Muscle of leg (tissue), 11 donors: ENCODE measurements around the gene PCNT. TPM values are rescaled to one million over a fixed set of nuclear protein-coding genes. Genes with fewer than 3 reads are reported as not detected.

ENCODE experiments used
- DNase-seq: peaks from one replicate; pipeline ENCODE4 v3.0.0; 2013
- H3K27ac ChIP-seq: one replicate; pipeline ENCODE4 v1.5.1; 2013; ENCODE audit warnings: mild to moderate bottlenecking, low read length, control low read depth
- H3K27me3 ChIP-seq: one replicate; pipeline ENCODE4 v1.6.1; 2013; ENCODE audit warnings: low read length; ENCODE audit not compliant: control insufficient read depth, insufficient read depth
- H3K36me3 ChIP-seq: one replicate; pipeline ENCODE4 v1.6.1; 2013; ENCODE audit warnings: low read length; ENCODE audit not compliant: control insufficient read depth, insufficient read depth
- H3K4me1 ChIP-seq: one replicate; pipeline ENCODE4 v1.6.1; 2013; ENCODE audit warnings: low read length; ENCODE audit not compliant: control insufficient read depth, insufficient read depth
- H3K4me3 ChIP-seq: one replicate; pipeline ENCODE4 v1.5.1; 2013; ENCODE audit warnings: low read length, control low read depth
- H3K9me3 ChIP-seq: replicated peaks from 2 replicates; pipeline ENCODE4 v1.6.1; 2013; ENCODE audit warnings: low read depth, low read length; ENCODE audit not compliant: control insufficient read depth
- WGBS: methylation state at CpG from one replicate; pipeline ENCODE4 v1.1.5; 2013; ENCODE audit warnings: missing lambda C conversion rate; ENCODE audit not compliant: insufficient coverage; 5-methylcytosine and 5-hydroxymethylcytosine counted together
- polyA plus RNA-seq, 8 donors: library from polyadenylated mRNA; unstranded; fragments of 120-200 nt; gene quantifications; one replicate each; pipeline versions ENCODE4 v1.2.1 to v1.2.3, GENCODE V29; 2013; ENCODE audit warnings: inconsistent platforms in 1 of 8, low replicate concordance in 1 of 8; ENCODE audit not compliant: insufficient read length in 8 of 8, insufficient read depth in 1 of 8
- total RNA-seq: library from RNA; stranded (reverse); fragments of 120-200 nt; gene quantifications from one replicate; pipeline ENCODE4 v1.2.4, GENCODE V29; 2013

The PCNT gene
- total and polyA plus RNA-seq, 9 donors: 28.3 to 57.7 (median 47.3) TPM

GRCh38 chr21:46287541-46287940, 36.4 kb upstream of the PCNT start:
- WGBS: no CpG with 5 or more reads among the region's 10 CpGs
- Histone ChIP-seq H3K27me3 (no peaks in the 10 kb centered on the region), H3K27ac (no peak overlapping the region)

DNA sequence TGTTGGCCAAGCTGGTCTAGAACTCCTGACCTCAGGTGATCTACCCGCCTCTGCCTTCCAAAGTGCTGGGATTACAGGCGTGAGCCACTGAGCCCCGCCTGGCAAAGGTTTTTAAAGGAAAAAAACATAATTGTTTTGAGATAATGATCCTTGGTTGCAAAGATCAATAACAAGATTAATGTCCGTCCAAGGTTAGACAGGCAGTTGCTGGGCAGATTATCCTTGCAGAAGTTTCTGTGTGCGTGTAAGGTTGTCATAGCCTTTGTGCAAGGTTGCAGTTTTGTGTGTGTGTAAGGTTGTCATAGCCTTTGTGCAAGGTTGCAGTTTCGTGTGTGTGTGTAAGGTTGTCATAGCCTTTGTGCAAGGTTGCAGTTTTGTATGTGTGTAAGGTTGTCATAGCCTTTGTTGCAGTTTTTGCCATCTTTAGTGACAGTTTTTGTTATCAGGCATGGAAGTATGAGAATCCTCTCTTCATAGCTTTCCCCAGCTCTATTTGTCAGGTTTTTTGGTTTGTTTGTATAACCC, 34.2 kb upstream of the PCNT start:
- Histone ChIP-seq H3K4me1 (peaks cover 12% of the 10 kb centered on the region), H3K36me3 (peaks cover 19% of the 10 kb centered on the region), H3K9me3 (no peaks in the 10 kb centered on the region), H3K27me3 (no peaks in the 10 kb centered on the region), H3K4me3 (no peak overlapping the region), H3K27ac (no peak overlapping the region)
- no peak for DNase-seq
- 75% methylated on average over 6 of the region's 6 CpGs for WGBS

More at GRCh38 chr21:46287541-46287940, 36.4 kb upstream of the PCNT start:
- no peaks in the 10 kb centered on the region for H3K9me3 ChIP-seq
- no peak overlapping the region for H3K4me3 ChIP-seq
- H3K36me3 ChIP-seq: peaks cover 39% of the 10 kb centered on the region
- H3K4me1 ChIP-seq: peaks cover 24% of the 10 kb centered on the region
- DNase-seq: no peak

DNA sequence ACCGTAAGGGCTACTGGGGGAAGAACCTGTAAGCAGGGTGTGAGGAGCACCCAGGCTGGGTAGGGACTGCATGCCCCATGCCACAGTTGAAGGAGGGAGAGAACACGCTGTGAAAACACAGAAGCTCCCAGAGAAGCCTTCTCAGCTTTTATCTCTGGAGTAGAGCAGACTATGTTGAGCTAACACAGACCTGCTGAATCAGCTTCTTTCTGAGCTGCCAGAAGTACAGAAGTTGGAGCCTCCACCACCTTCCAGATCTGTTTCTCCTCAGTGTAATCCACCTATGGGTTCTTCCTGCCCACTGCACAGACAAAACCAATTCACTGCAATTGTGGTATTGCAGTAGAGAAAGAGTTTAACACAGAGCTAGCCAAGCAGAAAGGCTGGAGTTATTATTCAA, 32.4 kb upstream of the PCNT start:
- H3K9me3 ChIP-seq: no peaks in the 10 kb centered on the region
- H3K27me3 ChIP-seq: no peaks in the 10 kb centered on the region
- DNase-seq: no peak
- H3K4me3 ChIP-seq: no peak overlapping the region
- 94% methylated on average over 2 of the region's 2 CpGs for WGBS
- peaks cover 15% of the 10 kb centered on the region for H3K36me3 ChIP-seq
- H3K27ac ChIP-seq: no peak overlapping the region
- peaks cover 23% of the 10 kb centered on the region for H3K4me1 ChIP-seq

DNA sequence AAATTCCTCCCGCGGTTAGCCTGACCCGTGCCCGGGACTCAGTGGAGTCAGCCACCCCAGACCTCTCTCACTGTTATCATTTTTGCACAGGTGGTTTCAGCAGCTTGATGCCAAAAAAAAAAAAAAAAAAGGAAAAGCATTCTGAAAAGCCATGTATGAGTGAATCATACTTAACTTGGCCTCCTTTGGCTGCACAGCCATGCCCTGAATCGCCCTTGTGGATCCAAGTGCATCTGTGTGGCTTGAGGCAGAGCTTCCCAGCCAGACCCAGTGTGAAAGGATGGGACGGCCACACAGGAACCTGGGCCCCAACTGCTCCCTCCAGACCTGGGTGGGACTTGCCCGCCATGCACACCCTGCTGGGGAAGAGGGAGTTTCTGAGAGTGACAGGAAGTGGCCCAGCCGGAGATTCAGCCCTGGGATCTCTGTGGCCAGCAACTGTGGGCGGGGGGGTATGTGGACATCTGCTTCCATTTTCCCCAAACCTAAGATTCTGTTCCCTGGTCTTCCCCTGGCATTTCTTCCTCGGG, 29.2 kb upstream of the PCNT start:
- H3K27me3 ChIP-seq: no peaks in the 10 kb centered on the region
- WGBS: 31% methylated on average over 2 of the region's 10 CpGs
- no peaks in the 10 kb centered on the region for H3K9me3 ChIP-seq
- H3K4me1 ChIP-seq: peaks cover 30% of the 10 kb centered on the region
- H3K4me3 ChIP-seq: no peak overlapping the region
- DNase-seq: peak; percentile 29
- peaks cover 18% of the 10 kb centered on the region for H3K36me3 ChIP-seq
- peak overlapping the region; percentile 20 for H3K27ac ChIP-seq

DNA sequence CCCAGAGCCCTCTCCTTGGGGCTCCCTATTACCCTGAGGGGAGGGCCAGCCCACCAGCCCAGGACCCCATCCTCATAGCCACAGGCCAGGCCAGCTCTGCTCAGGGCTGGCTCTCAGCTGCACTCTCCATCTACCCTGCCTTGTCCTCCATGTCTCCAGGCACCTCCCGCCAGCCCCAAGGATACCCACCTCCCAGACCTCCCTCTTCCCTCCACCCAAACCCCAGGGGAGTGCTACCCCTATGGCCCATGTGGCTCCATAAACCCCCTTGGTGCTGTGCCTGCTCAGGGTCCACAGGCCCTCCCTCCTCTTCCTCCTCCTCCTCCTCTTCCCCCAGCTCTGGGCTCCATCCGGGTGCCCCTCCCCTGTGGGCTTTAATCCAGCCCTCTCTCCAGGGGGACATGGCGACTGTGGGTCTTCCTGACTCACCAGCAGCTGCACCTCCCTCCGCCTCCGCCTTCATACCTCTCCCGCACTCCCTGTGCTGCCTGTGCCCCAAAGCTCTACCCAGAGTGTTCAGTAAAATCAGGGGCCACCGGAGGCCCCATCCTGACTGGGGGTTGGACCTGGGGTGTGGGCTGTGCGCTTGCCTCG, 28.7 kb upstream of the PCNT start:
- DNase-seq: peak; percentile 61
- H3K4me3 ChIP-seq: no peak overlapping the region
- peak overlapping the region; percentile 20 for H3K27ac ChIP-seq
- WGBS: 47% methylated on average over 4 of the region's 9 CpGs
- no peaks in the 10 kb centered on the region for H3K9me3 ChIP-seq
- H3K27me3 ChIP-seq: no peaks in the 10 kb centered on the region
- peaks cover 30% of the 10 kb centered on the region for H3K4me1 ChIP-seq
- H3K36me3 ChIP-seq: peaks cover 17% of the 10 kb centered on the region

- DNase-seq: peak; percentile 97
- peak overlapping the region; percentile 89 for H3K27ac ChIP-seq
- H3K4me3 ChIP-seq: no peak overlapping the region
- WGBS: 29% methylated on average over 26 of the region's 29 CpGs
- H3K9me3 ChIP-seq: no peaks in the 10 kb centered on the region
- H3K4me1 ChIP-seq: peaks cover 30% of the 10 kb centered on the region
- H3K27me3 ChIP-seq: no peaks in the 10 kb centered on the region
- peaks cover 24% of the 10 kb centered on the region for H3K36me3 ChIP-seq
These were observed 27.8 kb upstream of the PCNT start for GRCh38 chr21:46295996-46296752.

DNA sequence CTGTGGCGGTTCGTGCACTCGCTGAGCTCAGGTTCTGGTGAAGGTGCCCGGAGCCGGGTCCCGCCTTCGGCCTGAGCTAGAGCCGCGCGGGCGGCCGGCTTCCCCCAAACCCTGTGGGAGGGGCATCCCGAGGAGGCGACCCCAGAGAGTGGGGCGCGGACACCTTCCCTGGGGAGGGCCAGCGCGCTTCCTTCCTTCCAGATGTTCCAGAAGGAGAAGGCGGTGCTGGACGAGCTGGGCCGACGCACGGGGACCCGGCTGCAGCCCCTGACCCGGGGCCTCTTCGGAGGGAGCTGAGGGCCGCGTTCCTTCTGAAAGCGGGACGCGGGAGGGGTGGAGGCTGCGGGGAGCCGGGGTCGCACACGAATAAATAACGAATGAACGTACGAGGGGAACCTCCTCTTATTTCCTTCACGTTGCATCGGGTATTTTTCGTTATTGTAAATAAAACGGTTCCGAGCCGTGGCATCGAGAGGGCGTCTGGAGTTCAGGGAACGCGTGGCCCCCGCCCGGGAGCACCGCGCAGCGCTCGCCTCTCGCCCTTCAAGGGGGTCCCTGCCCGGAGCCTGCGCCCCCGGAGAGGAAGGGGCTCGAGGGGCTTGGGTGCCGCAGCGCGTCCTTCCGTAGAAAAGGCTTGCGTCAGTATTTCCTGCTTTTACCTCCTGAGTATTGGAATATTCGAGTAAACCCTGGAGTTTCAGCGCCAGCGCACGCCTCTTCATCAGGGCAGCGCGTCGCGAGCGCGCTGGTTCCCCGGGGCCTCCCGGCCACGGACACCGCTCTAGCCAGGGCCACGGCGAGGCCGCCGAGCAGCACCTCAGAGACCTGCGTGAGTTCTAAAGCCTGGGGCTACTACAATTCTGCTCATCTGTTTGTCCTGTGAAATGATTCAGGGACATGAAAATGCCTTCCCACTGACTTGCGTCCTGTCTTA, 26.4 kb upstream of the PCNT start:
- WGBS: under 1% methylated on average over 77 of the region's 84 CpGs
- Histone ChIP-seq H3K27me3 (no peaks in the 10 kb centered on the region), H3K9me3 (no peaks in the 10 kb centered on the region), H3K36me3 (peaks cover 23% of the 10 kb centered on the region), H3K4me1 (peaks cover 30% of the 10 kb centered on the region), H3K4me3 (peak overlapping the region; percentile 46), H3K27ac (peak overlapping the region; percentile 89)
- DNase-seq: peak; percentile 73

- H3K4me1 ChIP-seq: peaks cover 30% of the 10 kb centered on the region
- H3K9me3 ChIP-seq: no peaks in the 10 kb centered on the region
- no peak overlapping the region for H3K4me3 ChIP-seq
- H3K36me3 ChIP-seq: peaks cover 23% of the 10 kb centered on the region
- no peak overlapping the region for H3K27ac ChIP-seq
- no peak for DNase-seq
- 90% methylated on average over 9 of the region's 9 CpGs for WGBS
- H3K27me3 ChIP-seq: no peaks in the 10 kb centered on the region
These were observed 24.8 kb upstream of the PCNT start for GRCh38 chr21:46299167-46299566.

DNA sequence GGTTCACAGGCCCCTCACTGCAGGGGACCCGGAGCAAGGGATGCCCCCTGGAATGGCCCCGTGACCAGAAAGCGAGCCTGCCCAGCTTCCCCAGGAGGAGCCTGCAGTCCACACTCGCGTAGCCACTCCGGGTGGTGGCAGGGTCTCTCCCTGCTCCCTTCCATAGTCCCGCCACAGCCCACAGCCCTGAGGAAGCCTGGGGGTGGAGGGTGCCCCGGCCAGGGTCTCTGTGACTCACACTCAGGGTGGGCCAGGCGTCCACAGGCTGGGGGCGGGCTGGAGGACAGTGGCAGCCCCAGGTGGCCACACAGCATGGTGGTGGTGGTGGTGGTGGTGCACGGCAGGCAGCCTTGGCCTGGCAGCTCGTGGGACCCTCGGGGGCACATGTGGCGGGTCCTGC, 22.2 kb upstream of the PCNT start:
- H3K36me3 ChIP-seq: peaks cover 32% of the 10 kb centered on the region
- H3K9me3 ChIP-seq: no peaks in the 10 kb centered on the region
- WGBS: 93% methylated on average over 6 of the region's 14 CpGs
- no peak for DNase-seq
- H3K27ac ChIP-seq: no peak overlapping the region
- no peaks in the 10 kb centered on the region for H3K27me3 ChIP-seq
- no peak overlapping the region for H3K4me3 ChIP-seq
- H3K4me1 ChIP-seq: peaks cover 11% of the 10 kb centered on the region
